Activated CD8-positive, alpha-beta memory T cell treated with anti-CD3 and anti-CD28 coated beads for 1 hour (primary cell): Measurements from ENCODE around the gene LRSAM1.

ENCODE experiments used
- DNase-seq, 2 donors: peaks; one replicate each; pipeline ENCODE4 v3.0.0-alpha.2; 2020; ENCODE audit warnings: low read depth in 1 of 2; ENCODE audit errors: extremely low read depth in 1 of 2

LRSAM1 gene

GRCh38 chr9:127494304-127494702 lies 43.0 kb downstream of the LRSAM1 start:
- no peak for DNase-seq

- no peak for DNase-seq
These were observed 44.7 kb downstream of the LRSAM1 start for GRCh38 chr9:127495884-127496555.

- DNase-seq, result no peak
These were observed 45.7 kb downstream of the LRSAM1 start for GRCh38 chr9:127496974-127497373.

GRCh38 chr9:127497656-127498290 lies 46.5 kb downstream of the LRSAM1 start:
- DNase-seq, result no peak

- no peak for DNase-seq
These were observed 47.0 kb downstream of the LRSAM1 start for GRCh38 chr9:127498298-127498697.

DNA sequence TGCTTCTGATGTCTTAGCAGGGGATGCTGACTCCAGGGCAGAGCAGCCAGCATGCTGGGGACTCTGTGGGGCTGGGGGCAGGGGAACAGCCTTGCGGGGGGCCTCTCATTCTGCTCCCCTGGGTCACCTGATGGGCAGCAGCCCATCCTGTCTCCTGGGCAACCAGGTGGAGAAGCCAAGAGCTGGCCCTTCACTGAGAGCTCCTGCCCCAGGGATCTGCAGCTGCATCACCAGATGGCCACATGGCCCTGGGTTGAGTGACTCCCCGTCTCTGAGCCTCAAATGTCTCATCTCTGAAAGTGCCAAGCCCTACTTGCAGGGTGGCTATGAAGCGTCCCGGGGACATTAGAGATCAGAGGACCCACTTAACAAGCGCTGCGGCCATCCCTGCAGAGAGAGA lies 49.1 kb downstream of the LRSAM1 start:
- DNase-seq, result no peak

DNA sequence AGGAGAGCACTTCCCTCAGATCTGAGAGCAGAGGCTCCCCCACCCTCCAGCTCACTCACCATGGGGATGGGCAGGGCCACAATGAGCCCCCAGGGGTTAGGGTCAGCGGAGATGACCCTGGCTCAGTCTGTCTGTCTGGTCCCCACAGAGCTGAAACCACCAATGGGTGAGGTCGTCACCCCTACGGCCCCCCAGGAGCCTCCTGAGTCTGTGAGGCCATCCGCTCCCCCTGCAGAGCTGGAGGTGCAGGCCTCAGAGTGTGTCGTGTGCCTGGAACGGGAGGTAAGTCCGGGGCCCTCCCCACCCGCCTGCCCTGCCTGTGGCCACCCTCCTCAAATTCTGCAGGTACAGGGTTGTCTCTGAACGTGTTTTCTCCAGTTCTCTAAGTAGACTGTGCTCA lies 49.6 kb downstream of the LRSAM1 start:
- no peak for DNase-seq

- no peak for DNase-seq
These were observed 50.6 kb downstream of the LRSAM1 start for GRCh38 chr9:127501821-127502343.

DNA sequence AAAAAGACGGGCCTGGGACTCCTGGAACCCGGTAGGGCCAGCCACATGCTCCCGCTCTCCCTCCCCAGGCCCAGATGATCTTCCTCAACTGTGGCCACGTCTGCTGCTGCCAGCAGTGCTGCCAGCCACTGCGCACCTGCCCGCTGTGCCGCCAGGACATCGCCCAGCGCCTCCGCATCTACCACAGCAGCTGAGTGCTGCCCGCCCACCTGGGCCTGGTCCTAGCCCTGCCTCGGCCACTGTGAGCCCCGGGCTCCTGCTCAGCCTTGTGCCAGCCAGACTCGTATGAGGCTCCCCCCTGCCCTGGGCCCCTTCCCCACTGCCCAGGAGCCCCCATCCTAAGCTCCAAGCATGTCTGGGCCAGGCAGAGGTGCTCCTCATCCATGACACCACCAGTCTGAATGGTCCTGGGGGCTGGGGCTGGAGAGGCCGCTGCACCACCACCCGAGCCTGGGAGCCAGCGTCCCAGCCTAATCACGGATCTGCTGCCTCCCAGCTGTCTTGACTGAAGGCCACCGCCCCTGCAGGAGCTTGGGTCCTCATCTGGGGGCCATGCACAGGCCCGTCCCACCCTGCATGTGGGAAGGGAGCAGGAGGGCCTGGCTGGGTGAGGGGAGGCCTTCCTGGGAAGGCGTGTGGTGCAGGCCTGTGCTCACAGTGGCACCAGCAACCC lies 51.5 kb downstream of the LRSAM1 start:
- no peak for DNase-seq

DNA sequence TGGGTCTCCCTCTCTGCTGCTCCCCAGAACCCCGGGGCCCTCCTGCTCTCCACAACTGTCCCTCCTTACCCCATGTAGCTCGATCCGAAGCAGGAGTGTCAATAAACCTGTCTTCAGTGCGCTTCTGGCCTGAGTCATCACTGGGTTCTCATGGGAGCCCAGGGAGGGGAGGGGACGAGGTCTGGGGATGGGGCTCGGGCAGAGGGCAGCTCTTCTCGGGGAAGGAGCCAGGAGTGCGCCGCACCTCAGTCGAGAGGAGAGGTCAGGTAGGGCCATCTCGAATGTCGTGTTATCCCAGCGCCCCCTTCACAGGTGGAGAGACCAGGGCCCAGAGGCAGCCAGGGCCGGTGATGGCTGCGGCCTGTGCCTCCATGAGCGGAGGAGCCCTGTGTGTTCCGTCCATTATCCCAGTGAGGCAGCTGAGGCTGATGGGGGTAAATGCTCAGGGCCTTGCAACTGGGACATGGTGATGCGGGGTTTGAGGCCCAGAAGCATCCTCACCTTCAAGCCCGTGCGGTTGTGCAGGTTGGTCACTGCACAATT lies 52.1 kb downstream of the LRSAM1 start:
- DNase-seq, result no peak

- DNase-seq, result peak; percentile 44 to 71
These were observed 52.9 kb downstream of the LRSAM1 start for GRCh38 chr9:127503947-127504886.

- no peak for DNase-seq
These were observed 53.6 kb downstream of the LRSAM1 start for GRCh38 chr9:127504887-127505251.

DNA sequence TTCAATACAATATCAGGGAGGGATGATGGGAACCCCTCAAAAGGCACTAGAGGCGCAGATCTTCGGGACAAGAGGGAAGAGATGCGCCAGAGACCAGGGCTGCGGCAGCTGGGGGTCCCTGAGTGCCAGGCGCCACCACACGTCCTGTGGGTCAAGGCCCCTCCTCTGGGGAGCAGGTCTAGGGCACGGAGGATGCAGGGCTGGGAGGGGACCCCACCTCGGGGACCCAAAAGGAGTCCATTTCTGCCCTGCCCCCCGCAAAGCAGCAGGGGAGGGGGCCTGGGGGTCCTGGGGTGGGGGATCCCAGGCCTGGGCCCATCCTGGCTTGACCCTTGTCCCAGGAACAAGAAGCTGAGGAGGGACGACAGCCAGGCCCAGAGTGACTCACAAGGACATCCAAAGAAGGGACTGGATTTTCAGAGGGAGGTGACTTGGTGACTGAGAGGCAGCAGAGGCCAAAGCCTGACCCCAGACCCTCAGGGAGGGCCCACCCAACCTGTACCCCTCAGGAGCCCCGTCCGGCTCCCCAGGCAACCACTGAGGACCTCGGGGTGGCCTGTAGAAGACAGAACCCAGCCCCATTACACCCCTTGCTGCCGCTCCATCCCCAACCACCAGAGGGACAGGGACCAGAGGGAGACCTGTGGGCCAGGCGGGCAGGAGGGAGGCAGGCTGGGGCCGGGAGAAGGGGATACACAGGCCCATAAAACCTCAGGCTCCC lies 54.2 kb downstream of the LRSAM1 start:
- DNase-seq, result no peak

DNA sequence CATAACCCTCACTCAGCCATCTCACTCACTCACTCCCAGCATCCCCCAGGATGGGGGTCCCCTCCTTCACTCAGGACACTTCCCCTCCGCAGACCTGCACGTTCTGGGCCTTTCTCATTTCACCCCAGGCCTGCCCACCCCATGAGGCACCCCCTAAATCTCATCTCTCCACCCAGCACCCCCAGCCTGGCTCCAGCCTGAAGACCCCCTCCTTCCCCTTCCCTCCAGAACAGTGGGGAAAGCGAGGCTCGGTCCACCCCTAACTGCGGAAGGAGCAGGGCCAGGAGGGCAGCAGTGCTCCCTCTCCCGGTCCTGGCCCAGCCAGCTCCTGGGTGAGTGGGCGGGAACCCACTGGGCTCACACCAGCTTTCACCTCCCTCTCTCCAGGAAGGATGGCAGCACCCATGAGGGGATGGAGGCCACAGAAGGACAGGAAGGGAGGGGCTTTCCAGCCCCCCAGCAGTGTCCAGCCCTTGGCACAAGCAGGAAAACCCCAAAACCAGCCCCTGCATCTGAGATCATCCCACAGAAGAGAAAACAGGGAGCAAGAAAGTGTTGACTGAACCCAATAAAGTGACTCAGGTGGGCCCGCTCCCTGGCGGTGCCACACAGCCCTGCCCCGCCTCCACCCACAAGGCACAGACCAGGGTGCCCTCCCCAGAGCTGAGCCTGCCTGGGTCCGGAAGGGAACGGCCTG lies 55.0 kb downstream of the LRSAM1 start:
- no peak for DNase-seq

- DNase-seq, result no peak
These were observed 55.8 kb downstream of the LRSAM1 start for GRCh38 chr9:127506814-127507750.

DNA sequence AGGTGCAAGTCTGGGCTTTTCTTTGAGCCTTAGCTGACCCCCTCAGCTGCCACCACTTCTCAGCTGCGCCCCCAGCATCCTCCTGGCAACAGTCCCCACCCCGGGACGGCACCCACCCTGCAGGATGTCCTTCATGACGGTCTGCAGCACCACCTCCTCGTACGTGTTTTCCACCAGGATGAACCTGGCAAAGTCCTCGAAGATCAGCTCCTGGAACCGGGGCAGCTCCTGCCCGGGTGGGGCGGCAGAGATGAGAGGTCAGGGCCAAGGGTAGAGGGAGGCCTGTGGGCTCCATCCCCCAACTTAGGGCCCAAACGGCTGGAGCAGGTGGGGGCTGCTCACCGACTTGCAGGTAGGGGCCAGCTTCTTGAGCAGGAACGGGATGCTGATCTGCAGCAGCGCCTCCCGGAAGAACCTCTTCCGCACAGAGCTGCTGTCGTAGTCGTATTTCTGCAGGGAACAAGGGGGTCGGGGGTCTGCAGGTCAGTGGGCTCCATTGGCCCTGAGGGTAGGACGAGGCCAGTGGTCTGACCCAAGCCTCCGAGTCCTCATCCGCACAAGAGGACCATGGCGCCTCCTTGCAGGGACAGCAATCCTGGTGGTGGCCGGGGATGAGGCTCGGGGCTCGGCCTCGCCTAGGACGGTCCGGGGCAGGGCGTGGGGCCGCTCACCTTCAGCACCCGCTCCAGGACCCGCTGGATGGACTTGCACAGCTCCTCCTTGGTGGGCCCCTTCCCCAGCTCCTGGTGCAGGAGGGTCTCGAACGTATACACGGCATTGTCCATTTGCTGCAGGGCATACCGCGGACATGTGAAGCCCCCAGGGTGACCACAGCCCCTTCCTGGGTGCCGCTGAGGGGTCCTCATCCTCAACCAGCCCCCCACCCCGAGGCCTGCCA lies 56.7 kb downstream of the LRSAM1 start:
- no peak for DNase-seq

GRCh38 chr9:127508901-127509260 lies 57.6 kb downstream of the LRSAM1 start:
- no peak for DNase-seq
